Trophoblast cell (in vitro differentiated cells and primary cell): ENCODE data around the gene CHRNG.

Experiments used
- DNase-seq, 2 donors: peaks; one replicate each; pipeline ENCODE4 v3.0.0-alpha.2; 2016
- H2AFZ ChIP-seq: 2 replicates; pipeline ENCODE4 v1.6.1; 2013; ENCODE audit warnings: low read length, moderate library complexity, mild to moderate bottlenecking; ENCODE audit not compliant: insufficient read depth, poor library complexity
- H2AK5ac ChIP-seq: 2 replicates; pipeline ENCODE4 v1.6.1; 2013; ENCODE audit warnings: mild to moderate bottlenecking, low read length
- H2BK120ac ChIP-seq: 2 replicates; pipeline ENCODE4 v1.6.1; 2013; ENCODE audit warnings: low read length, mild to moderate bottlenecking, moderate library complexity; ENCODE audit not compliant: insufficient read depth, poor library complexity
- H2BK12ac ChIP-seq: 2 replicates; pipeline ENCODE4 v1.6.1; 2013; ENCODE audit warnings: mild to moderate bottlenecking, low read length, moderate library complexity
- H2BK5ac ChIP-seq: 2 replicates; pipeline ENCODE4 v1.6.1; 2013; ENCODE audit warnings: low read length, low read depth, moderate library complexity, mild to moderate bottlenecking; ENCODE audit not compliant: poor library complexity
- H3K14ac ChIP-seq: 2 replicates; pipeline ENCODE4 v1.6.1; 2013; ENCODE audit warnings: mild to moderate bottlenecking, low read length
- H3K18ac ChIP-seq: 2 replicates; pipeline ENCODE4 v1.6.1; 2013; ENCODE audit warnings: mild to moderate bottlenecking, low read length
- H3K23ac ChIP-seq: 2 replicates; pipeline ENCODE4 v1.6.1; 2013; ENCODE audit warnings: low read length
- H3K27ac ChIP-seq: 2 replicates; pipeline ENCODE4 v1.5.1; 2013; ENCODE audit warnings: low read depth, mild to moderate bottlenecking, inconsistent platforms, low read length, moderate library complexity
- H3K27me3 ChIP-seq: 2 replicates; pipeline ENCODE4 v1.6.1; 2013; ENCODE audit warnings: inconsistent platforms, mild to moderate bottlenecking, low read length, moderate library complexity; ENCODE audit not compliant: insufficient read depth
- H3K36me3 ChIP-seq, 2 experiments: 1 replicate in 1 of 2; 2 replicates in 1 of 2; pipeline ENCODE4 v1.6.1; 2013; ENCODE audit warnings: low read length in 2 of 2, mild to moderate bottlenecking in 2 of 2, moderate library complexity in 1 of 2; ENCODE audit not compliant: insufficient read depth in 2 of 2, control insufficient read depth in 1 of 2
- H3K4ac ChIP-seq: 2 replicates; pipeline ENCODE4 v1.6.1; 2013; ENCODE audit warnings: low read depth, mild to moderate bottlenecking, low read length, moderate library complexity
- H3K4me1 ChIP-seq, 2 experiments: 1 replicate in 1 of 2; 2 replicates in 1 of 2; pipeline ENCODE4 v1.6.1; 2013; ENCODE audit warnings: low read length in 2 of 2, mild to moderate bottlenecking in 2 of 2, moderate library complexity in 1 of 2; ENCODE audit not compliant: insufficient read depth in 2 of 2, control insufficient read depth in 1 of 2
- H3K4me2 ChIP-seq: 2 replicates; pipeline ENCODE4 v1.6.1; 2013; ENCODE audit warnings: inconsistent platforms, mild to moderate bottlenecking, low read length, moderate library complexity
- H3K4me3 ChIP-seq: 2 replicates; pipeline ENCODE4 v1.5.1; 2013; ENCODE audit warnings: mild to moderate bottlenecking, low read depth, low read length, inconsistent platforms
- H3K79me1 ChIP-seq: one replicate; pipeline ENCODE4 v1.6.1; 2013; ENCODE audit warnings: low read length
- H3K79me2 ChIP-seq: 2 replicates; pipeline ENCODE4 v1.6.1; 2013; ENCODE audit warnings: low read length, mild to moderate bottlenecking; ENCODE audit not compliant: control insufficient read depth, insufficient read depth, poor library complexity
- H3K9ac ChIP-seq: 2 replicates; pipeline ENCODE4 v1.6.1; 2013; ENCODE audit warnings: mild to moderate bottlenecking, low read length
- H3K9me3 ChIP-seq: 2 replicates; pipeline ENCODE4 v1.6.1; 2013; ENCODE audit warnings: low read depth, mild to moderate bottlenecking, control low read depth, inconsistent platforms, low read length; ENCODE audit not compliant: insufficient read depth
- H4K12ac ChIP-seq: 2 replicates; pipeline ENCODE4 v1.6.1; 2013; ENCODE audit warnings: low read depth, mild to moderate bottlenecking, low read length, moderate library complexity
- H4K8ac ChIP-seq: 2 replicates; pipeline ENCODE4 v1.6.1; 2013; ENCODE audit warnings: low read depth, mild to moderate bottlenecking, low read length, moderate library complexity
- H4K91ac ChIP-seq: one replicate; pipeline ENCODE4 v1.6.1; 2013; ENCODE audit warnings: low read depth, mild to moderate bottlenecking, low read length, moderate library complexity
- WGBS: extraction: QIAGEN DNeasy Blood & Tissue Kit; methylation state at CpG from one replicate; pipeline ENCODE4 v1.1.7; 2013; ENCODE audit warnings: missing lambda C conversion rate; ENCODE audit not compliant: insufficient read length, insufficient coverage; ENCODE audit errors: extremely low coverage; 5-methylcytosine and 5-hydroxymethylcytosine counted together

Gene CHRNG

GRCh38 chr2:232503809-232504323 lies 35.6 kb upstream of the CHRNG start:
- Histone ChIP-seq H4K12ac (no peak overlapping the region), H2BK5ac (no peak overlapping the region), H3K36me3 (no peaks in the 10 kb centered on the region), H3K27me3 (peaks cover 31% of the 10 kb centered on the region), H3K79me1 (no peaks in the 10 kb centered on the region), H3K27ac (no peak overlapping the region), H3K4me1 (peaks cover 0 to 8% of the 10 kb centered on the region in 2 experiments), H4K91ac (no peak overlapping the region), H2AK5ac (no peak overlapping the region), H3K9me3 (peaks cover 12% of the 10 kb centered on the region), H3K4ac (no peak overlapping the region), H2BK12ac (no peak overlapping the region), H4K8ac (no peak overlapping the region), H3K79me2 (no peaks in the 10 kb centered on the region), H2BK120ac (no peak overlapping the region), H2AFZ (no peak overlapping the region), H3K14ac (no peak overlapping the region), H3K23ac (no peak overlapping the region), H3K9ac (no peak overlapping the region), H3K4me3 (no peak overlapping the region), H3K18ac (no peak overlapping the region), H3K4me2 (peak overlapping the region; percentile 57)
- no peak for DNase-seq
- no CpG with 5 or more reads among the region's 16 CpGs for WGBS

- no peak overlapping the region for H3K4ac ChIP-seq
- DNase-seq = no peak
- H2AK5ac ChIP-seq = no peak overlapping the region
- no peak overlapping the region for H3K14ac ChIP-seq
- H2BK120ac ChIP-seq = no peak overlapping the region
- no peaks in the 10 kb centered on the region for H3K36me3 ChIP-seq
- H3K4me2 ChIP-seq = no peak overlapping the region
- no peak overlapping the region for H2AFZ ChIP-seq
- H3K9ac ChIP-seq = no peak overlapping the region
- no peak overlapping the region for H3K4me3 ChIP-seq
- no peaks in the 10 kb centered on the region for H3K79me1 ChIP-seq
- H2BK12ac ChIP-seq = no peak overlapping the region
- H3K27me3 ChIP-seq = peaks cover 31% of the 10 kb centered on the region
- WGBS = no CpG with 5 or more reads among the region's 2 CpGs
- no peak overlapping the region for H3K23ac ChIP-seq
- no peak overlapping the region for H4K8ac ChIP-seq
- no peak overlapping the region for H3K27ac ChIP-seq
- H4K91ac ChIP-seq = no peak overlapping the region
- H3K18ac ChIP-seq = no peak overlapping the region
- H4K12ac ChIP-seq = no peak overlapping the region
- H3K4me1 ChIP-seq = peaks cover 0 to 8% of the 10 kb centered on the region in 2 experiments
- peaks cover 7% of the 10 kb centered on the region for H3K9me3 ChIP-seq
- no peaks in the 10 kb centered on the region for H3K79me2 ChIP-seq
- no peak overlapping the region for H2BK5ac ChIP-seq
Observed at GRCh38 chr2:232504438-232504837, 35.1 kb upstream of the CHRNG start.

- Histone ChIP-seq H3K9ac (no peak overlapping the region), H3K4me2 (no peak overlapping the region), H2BK5ac (no peak overlapping the region), H3K36me3 (no peaks in the 10 kb centered on the region), H4K8ac (no peak overlapping the region), H3K4me1 (peaks cover 0 to 8% of the 10 kb centered on the region in 2 experiments), H2AFZ (no peak overlapping the region), H4K91ac (no peak overlapping the region), H2AK5ac (no peak overlapping the region), H2BK120ac (no peak overlapping the region), H3K79me1 (no peaks in the 10 kb centered on the region), H3K4me3 (no peak overlapping the region), H2BK12ac (no peak overlapping the region), H3K14ac (no peak overlapping the region), H4K12ac (no peak overlapping the region), H3K27me3 (peaks cover 31% of the 10 kb centered on the region), H3K27ac (no peak overlapping the region), H3K9me3 (peaks cover 7% of the 10 kb centered on the region), H3K79me2 (no peaks in the 10 kb centered on the region), H3K4ac (no peak overlapping the region), H3K23ac (no peak overlapping the region), H3K18ac (no peak overlapping the region)
- DNase-seq = no peak
- WGBS = no CpG with 5 or more reads among the region's 10 CpGs
Observed at GRCh38 chr2:232505856-232506255, 33.6 kb upstream of the CHRNG start.

- no peaks in the 10 kb centered on the region for H3K36me3 ChIP-seq
- no CpG with 5 or more reads among the region's 4 CpGs for WGBS
- no peak overlapping the region for H3K23ac ChIP-seq
- H3K14ac ChIP-seq = no peak overlapping the region
- no peak overlapping the region for H3K4me2 ChIP-seq
- H3K4ac ChIP-seq = no peak overlapping the region
- no peaks in the 10 kb centered on the region for H3K79me1 ChIP-seq
- no peak overlapping the region for H3K9ac ChIP-seq
- DNase-seq = no peak
- no peak overlapping the region for H2AFZ ChIP-seq
- no peak overlapping the region for H3K27ac ChIP-seq
- no peak overlapping the region for H4K12ac ChIP-seq
- no peaks in the 10 kb centered on the region for H3K79me2 ChIP-seq
- H4K91ac ChIP-seq = no peak overlapping the region
- peaks cover 31% of the 10 kb centered on the region for H3K27me3 ChIP-seq
- no peak overlapping the region for H2BK5ac ChIP-seq
- peaks cover 0 to 8% of the 10 kb centered on the region in 2 experiments for H3K4me1 ChIP-seq
- no peak overlapping the region for H3K18ac ChIP-seq
- no peak overlapping the region for H2AK5ac ChIP-seq
- H3K4me3 ChIP-seq = no peak overlapping the region
- H4K8ac ChIP-seq = no peak overlapping the region
- no peak overlapping the region for H2BK120ac ChIP-seq
- peaks cover 7% of the 10 kb centered on the region for H3K9me3 ChIP-seq
- no peak overlapping the region for H2BK12ac ChIP-seq
Observed at GRCh38 chr2:232506709-232507108, 32.8 kb upstream of the CHRNG start.
